HG03139 (cell line): Measurements from ENCODE around the gene PRKCZ.

ENCODE experiments used
- ATAC-seq: cut with Tn5 transposase; IDR thresholded peaks from one replicate; pipeline ENCODE4 v1.9.1; 2021; ENCODE audit not compliant: unreplicated experiment

Gene PRKCZ

DNA sequence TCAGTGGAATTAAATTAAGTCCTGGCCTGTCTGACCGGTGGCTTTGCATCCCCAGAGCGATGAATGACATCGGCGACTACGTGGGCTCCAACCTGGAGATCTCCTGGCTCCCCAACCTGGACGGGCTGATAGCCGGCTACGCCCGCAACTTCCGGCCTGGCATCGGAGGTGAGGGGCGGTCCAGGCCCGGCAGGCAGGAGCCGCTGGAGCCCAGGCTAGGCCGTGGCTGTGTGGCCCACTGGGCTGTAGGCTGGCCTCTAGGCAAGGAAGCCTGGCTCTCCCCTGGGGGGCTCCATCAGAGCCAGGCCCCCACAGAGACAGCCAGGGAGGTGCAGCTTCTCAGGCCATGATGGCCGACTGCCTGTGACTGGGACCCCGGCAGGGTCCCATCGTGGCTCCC is 25.3 kb upstream of the PRKCZ start:
- ATAC-seq: no peak

DNA sequence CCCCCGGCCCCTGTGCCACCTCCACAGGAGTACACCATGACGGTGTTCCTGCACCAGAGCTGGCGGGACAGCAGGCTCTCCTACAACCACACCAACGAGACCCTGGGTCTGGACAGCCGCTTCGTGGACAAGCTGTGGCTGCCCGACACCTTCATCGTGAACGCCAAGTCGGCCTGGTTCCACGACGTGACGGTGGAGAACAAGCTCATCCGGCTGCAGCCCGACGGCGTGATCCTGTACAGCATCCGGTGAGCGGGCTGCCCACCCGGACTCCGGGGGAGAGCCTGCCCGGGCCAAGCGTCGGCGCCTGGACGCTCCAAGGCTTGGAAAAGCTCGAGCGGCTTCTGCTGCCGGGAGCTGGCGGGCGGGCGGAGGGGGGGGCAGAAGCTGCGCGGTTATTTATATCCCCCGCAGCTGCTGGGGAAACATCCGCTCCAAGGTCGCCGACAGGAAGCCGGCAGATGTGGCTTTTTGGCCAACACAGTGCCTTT is 24.7 kb upstream of the PRKCZ start:
- no peak for ATAC-seq

DNA sequence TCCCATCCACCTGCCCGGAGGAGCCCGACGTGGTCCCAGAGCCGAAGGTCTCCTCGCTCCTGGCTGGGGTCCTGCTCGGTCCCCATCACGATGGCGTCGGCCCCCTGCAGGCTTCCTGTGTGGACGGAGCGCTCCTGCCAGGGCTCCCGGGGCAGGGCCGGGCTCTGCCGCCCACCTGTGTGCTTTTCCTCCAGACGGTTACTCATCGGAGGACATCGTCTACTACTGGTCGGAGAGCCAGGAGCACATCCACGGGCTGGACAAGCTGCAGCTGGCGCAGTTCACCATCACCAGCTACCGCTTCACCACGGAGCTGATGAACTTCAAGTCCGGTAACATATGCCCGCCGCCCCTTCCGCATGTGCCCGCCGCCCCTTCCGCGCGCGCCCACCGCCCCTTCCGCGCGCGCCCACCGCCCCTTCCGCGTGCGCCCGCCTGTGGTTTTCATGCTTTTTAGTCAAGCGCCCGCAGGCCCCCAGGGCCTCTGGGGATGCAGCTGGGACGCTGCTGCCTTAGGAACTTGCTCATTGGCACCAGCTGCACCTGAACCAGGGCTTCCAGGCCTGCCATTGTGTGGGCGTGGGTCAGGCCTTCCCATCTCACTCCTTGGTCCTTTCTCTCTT is 22.1 kb upstream of the PRKCZ start:
- no peak for ATAC-seq

DNA sequence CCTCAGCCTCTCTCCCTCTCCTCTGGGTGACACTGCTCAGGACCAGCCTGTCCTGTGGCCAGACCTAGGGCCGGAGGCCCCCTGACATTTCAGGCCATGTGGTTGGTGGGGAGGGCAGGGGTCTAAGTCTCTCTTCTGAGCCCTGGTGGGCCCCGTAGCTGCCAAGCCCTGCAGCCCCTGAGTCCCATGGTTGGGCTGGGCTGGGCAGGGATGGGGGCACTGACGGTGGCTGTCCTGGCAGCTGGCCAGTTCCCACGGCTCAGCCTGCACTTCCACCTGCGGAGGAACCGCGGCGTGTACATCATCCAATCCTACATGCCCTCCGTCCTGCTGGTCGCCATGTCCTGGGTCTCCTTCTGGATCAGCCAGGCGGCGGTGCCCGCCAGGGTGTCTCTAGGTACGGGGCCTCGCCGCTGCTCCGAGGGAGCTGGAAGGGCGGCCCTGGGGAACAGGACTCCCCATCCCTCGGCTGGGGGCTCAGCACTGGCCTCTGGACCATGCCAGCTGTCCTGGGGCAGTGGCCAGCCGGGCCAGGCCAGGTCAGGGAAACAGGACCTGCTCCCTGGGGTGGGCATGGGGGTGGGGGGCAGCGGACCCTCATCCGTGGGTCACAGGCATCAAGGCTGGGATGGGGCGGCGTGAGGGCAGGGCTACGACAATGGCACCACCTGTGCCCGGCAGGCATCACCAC is 21.2 kb upstream of the PRKCZ start:
- ATAC-seq: no peak

DNA sequence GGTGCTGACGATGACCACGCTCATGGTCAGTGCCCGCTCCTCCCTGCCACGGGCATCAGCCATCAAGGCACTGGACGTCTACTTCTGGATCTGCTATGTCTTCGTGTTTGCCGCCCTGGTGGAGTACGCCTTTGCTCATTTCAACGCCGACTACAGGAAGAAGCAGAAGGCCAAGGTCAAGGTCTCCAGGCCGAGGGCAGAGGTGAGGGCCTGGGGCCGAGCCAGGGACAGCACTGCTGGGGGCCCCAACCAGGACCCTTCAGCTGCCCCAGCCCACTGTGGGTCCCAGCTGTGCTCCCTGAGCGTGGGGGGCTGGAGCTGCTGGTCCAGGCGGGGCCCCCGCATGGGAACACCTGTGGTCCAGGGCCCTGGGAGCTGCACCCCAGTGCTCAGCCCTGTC is 20.6 kb upstream of the PRKCZ start:
- no peak for ATAC-seq

DNA sequence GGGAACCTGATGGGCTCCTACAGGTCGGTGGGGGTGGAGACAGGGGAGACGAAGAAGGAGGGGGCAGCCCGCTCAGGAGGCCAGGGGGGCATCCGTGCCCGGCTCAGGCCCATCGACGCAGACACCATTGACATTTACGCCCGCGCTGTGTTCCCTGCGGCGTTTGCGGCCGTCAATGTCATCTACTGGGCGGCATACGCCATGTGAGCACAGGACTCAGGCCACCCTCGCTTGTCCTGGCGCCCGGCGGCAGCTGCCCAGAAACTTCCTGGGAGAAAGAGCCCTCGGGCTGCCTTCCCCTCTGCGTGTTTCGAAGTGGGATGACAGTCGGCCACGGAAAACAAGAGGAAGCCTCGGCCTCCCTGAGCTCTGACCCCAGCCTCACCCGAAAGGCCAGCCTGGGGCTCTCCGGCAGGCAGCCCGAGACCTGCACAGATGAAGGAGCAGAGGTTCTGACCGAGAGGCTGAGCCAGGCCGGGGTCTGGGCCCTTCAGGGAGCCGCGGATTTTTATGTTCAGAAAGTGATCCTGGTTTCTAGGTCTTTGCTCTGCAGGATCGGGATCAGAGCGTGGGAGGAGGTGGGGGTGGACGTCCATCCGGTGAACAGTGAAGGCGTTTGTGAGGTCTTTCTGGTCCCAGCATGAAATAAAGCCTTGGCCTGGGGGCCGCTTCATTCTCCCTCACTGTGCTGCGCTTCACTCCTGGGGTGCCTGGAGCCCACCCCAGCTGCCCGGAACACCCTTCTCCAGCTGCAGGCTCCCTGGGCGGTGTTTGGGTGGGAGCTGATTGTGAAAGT is 19.9 kb upstream of the PRKCZ start:
- no peak for ATAC-seq

DNA sequence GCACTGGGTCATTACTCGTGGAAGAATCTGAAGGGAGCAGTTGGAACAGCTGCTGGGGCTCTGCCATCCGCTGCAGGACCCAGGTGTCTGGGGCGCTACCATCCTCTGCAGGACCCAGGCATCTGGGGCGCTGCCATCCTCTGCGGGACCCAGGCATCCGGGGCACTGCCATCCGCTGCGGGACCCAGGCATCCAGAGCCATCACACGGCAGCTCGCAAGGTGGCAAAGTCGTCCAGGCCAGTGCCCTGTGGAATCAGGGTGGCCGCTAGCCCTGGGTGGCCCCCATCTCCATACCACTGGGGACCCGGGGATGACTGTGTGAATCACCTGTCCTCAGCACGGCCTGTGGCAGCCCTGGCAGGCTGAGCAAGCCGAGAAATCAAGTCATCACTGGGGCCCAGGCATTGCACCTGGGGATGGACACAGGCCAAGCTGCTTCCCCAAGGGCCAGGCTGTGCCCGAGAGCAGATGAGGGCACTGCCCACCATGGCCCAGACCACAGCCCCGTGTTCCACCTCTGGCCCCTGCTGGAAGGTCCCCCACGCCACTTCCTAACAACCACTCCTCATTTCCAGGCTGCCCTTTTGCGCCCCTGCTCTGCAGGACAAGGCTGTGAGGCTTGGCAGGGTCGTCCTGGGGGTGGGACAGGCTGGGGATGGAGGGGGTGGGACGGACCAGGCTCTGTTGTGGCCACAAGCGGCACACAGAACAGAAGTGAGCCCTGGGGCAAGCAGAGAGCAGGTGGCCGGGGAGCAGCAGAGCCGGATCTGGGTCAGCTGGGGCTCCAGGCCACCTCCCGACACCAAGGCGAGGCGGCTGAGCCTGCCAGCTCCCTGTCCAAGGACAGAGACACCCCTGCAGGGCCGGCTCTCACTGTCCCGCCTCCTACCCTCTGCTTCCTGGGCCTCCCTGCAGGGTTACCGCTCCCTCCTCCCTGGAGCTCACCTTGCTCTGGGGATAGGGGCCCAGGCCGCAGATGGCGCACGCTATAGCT is 18.4 kb upstream of the PRKCZ start:
- ATAC-seq: no peak

DNA sequence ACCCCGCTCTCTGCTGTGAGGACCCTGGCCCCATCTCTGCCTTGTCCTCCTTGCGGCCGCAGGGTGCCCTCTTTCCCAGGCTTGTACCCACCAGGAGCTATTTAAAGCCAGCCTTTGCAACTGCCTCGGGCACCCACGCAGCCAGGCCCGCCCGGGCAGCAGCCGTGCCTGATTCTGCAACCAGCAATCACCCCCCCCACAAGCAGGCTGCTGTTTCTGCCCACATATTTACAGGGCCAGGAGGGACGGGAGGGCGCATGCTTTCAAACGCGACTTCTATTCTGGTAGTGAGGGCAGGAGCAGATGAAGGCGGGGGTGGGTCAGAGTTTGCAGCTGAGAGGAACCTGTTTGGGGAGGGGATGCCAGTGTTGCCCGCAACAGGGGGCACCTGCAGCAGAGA is 17.5 kb upstream of the PRKCZ start:
- no peak for ATAC-seq

DNA sequence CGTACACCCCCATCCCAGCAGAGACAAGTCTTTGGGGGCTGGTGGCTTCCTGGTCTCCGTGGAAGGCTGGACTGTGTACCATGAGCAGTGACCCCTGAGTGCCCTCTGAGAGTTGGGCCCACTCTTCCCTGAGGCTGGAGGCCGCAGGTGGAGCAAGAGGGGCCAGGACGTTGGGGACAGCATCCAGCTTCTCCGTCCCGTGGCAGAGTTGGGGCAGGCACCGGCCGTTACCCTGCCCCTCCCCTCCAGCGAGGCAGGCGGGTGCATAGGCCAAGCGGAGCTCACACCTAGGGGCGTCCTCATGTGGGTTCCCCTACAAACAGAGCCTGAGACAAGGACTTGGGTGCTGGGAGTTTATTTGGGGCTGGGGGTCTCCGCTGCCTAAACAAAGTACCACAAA is 17.0 kb upstream of the PRKCZ start:
- no peak for ATAC-seq

DNA sequence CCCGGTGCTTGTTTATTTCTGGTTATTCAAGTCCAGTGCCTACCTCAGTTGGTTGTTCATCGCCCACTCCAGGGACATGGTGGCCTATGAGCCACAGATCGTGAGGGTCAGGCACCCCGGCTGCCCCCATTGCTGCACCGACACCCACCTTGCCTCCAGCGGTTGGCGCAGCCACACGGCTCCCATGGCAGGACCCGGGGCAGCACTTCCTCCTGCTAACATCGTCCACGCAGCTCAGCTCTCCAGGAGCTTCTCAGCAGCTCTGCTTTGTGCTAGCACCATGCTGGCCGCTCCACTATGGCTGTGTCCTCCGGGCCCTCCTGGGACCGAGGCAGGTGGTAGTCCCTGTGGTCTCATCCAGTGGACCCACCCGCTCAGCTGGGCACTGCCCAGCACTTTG is 13.9 kb upstream of the PRKCZ start:
- ATAC-seq: no peak

DNA sequence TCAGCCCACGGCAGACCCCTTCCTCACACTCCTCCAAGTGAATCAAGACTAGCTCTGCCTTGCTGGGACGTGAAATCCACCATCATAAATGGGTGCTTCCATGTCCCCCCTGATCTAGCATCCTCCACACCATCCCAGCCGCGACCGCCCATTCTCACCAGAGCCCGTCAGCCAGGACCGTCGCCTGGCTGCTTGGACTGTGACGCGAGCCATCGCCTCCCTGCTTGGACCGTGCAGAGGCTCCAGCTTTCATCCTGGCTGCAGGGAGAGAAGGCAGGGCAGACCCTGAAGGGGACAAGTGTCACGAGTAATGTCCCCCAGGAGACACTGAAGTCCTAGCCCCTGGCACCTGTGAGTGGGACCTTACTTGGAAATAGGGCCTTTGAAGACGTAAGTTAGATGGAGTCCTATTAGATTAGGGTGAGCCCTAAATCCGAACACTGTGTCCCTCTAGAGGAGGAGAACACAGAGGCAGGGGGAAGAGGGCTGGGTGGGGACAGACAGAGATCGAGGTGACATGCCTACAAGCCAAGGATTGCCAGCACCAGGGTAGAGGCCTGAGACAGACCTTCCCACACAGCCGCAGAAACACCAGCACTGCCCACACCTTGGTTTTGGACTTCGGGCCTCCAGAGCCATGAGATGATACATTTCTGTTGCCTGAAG is 12.8 kb upstream of the PRKCZ start:
- ATAC-seq: no peak

DNA sequence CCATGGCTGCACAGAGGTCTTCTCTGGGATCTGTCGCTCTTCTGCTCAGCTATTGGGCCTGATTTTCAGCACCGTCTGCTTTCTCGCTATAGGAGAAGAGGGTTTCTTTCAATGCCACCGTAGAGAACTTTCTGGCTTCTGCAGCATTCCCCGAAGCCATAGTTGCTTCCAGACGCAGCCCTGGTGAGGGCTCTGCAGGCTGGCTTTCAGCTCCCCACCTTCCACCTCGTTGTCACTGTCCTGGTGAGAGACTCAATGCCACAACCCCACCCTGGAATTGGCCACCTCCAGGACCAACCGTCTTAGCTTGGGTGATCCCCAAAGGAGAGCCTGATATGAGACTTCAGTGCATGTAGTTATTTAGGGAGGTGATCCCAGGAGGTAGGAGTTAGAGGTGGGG is 12.0 kb upstream of the PRKCZ start:
- no peak for ATAC-seq

DNA sequence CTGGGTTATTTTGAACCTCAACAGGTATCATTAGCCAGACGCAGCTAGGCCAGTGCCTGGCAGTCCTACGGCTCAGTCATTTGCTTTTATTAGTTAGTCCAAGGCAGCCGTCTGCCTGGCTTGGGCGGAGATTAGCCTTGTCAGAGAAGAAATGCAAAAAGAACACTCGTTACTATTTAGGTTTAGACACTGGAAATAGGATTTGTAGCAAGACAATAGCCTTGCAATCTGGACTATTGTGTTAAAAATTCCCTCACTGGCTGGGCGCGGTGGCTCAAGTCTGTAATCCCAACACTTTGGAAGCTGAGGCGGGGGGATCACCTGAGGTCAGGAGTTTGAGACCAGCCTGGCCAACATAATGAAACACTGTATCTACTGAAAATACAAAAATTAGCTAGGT is 11.0 kb upstream of the PRKCZ start:
- ATAC-seq: no peak

DNA sequence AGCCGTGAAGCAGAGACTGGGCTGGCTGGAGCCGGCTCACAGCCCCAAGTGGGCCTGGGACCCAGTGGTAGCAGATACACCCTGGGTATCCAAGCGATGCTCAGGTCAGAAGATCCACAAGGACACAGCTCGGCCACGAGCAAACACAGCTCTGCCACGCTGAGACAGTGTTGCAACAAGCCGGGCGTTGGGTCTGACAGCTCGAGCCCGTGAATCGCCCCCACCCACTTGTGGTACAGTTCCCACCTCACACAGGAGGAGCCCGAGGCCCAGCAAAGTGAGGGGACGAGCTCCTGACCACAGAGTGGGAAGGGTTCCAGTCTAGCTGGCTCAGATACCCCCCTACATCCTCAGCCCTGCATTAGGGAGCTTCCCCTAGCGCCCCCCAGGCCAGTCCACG is 8.9 kb upstream of the PRKCZ start:
- ATAC-seq: no peak

DNA sequence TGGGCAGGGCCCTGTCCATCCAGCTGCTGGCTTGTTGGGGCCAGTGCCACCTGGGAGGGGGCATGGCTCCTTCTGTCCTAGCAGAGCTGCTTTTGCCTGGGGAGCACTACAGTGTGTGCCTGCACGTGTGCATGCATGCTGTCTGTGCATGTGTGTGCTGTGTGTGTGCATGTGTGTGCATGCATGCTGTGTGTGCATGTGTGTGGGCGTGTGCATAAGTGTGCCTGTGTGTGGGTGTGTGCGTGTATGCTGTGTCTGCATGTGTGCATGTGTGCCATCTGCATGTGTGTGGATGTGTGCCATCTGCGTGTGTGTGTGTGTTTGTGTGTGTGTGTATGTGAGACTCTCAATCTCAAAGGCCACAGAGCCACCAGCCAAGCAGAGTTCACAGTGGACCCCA is 8.3 kb upstream of the PRKCZ start:
- ATAC-seq: no peak

DNA sequence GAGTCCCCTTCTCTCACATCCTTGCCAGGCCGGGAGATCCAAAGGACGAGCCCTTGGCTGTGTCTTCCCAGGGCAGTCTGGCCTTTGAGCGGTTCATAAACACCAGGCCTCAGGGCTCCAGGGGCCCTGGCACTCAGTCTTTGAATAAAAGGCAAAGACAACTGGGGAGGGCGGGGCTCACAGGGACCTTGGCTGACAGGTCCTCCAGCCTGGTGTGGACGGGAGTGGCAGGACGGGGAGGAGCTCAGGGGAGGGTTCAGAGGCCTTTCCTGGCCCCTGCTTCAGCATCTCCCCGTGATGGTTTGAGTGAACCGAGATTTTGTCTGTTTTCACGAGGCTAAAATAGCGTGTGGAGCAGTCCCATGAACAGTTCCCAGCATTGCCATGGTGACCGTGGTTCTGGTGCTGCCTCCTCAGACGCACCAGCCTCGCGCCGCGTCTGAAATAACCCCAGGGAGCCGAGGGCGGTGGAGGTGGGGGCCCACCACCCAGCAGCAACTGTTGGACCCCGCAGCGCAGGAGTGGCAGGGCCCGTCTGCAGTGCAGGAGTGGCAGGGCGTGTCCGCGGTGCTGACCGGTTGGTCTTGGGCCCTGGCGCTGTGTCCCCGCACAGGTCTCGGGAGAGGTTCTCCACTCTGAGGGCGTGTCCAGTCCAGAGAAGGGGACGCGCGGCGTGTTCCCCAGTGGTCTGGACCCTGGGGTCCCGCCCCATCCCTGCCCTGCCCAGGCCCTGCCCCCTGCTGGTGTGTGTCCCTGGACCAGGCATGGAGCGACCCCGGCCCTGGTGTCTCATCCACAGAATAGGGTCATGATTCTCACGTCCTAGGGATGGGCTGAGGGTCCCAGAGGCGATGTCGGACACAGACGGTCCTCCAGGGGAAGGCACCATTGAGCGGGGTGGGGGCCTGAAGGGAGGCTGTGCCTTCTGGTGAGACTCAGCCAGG is 7.1 kb upstream of the PRKCZ start:
- no peak for ATAC-seq

DNA sequence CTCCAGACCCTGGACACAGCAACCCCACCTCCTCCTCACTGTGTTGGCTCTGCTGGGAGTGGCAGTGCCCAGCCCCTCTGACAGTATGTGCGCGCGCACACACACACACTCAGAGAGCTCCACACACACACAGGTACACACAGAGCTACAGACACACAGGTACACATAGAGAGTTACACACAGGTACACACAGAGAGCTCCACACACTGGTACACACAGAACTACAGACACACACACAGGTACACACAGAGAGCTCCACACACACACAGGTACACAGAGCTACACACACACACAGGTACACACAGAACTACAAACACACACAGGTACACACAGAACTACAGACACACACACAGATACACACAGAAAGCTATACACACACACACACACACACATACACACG is 6.3 kb upstream of the PRKCZ start:
- no peak for ATAC-seq

DNA sequence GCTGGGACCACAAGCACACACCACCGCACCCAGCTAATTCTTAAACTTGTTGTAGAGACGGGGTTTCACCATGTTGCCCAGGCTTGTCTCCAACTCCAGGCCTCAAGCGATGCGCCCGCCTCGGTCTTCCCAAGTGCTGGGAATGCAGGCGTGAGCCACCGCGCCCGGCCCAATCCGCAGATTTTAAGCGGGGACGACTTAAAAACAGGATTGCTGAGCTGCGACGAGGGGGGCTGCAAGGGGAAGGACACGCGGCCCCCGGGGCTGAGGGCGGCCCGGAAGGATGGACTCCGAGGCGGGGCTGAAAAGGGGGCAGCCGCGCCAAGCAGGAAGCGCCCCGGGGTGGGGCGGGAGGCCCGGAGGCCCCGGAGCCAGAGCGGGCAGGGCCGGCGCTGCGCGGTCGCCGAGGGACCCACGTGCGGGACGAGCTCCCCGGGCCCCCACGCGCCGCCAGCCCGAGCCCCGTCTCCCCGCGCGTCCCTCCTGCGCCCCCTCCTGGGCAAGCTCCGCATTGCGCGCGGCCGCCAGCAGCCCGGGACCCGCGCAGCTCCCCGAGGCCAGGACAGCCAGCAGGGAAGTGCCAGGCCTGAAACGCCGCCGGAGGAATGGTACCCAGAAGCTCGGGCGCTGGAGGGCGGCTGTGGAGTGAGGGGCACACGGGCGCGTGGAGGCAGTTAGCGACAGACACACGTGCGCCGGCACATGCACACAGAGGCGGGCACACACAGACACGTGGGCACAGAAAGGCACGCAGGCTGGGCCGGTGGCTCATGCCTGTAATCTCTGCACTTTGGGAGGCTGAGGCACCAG is 5.5 kb upstream of the PRKCZ start:
- ATAC-seq: no peak
